ENCODE results near the gene ADK. TPM values are rescaled to one million over a fixed set of nuclear protein-coding genes. Genes with fewer than 3 reads are reported as not detected.

Gene ADK
- total RNA-seq, 1 donor from 2014 or later: 47.4 TPM

- H3K4me1 Mint-ChIP-seq (ENCODE audit: low read depth): peaks cover 20% of the 10 kb centered on the region
- no peaks in the 10 kb centered on the region for H3K27me3 Mint-ChIP-seq (ENCODE audit: insufficient read depth)
- no peaks in the 10 kb centered on the region for H3K9me3 Mint-ChIP-seq
- no peak for DNase-seq (ENCODE audit: low spot score)
- H3K4me3 Mint-ChIP-seq: no peak overlapping the region
- H3K27ac Mint-ChIP-seq: no peak overlapping the region
- intact Hi-C loops (cut with micrococcal nuclease): no loop called here
- no peaks in the 10 kb centered on the region for H3K36me3 Mint-ChIP-seq (ENCODE audit: low read depth)
Measured at GRCh38 chr10:74743401-74743800, 592.4 kb downstream of the ADK start.

GRCh38 chr10:74745449-74745848 is 594.4 kb downstream of the ADK start:
- no peaks in the 10 kb centered on the region for H3K4me1 Mint-ChIP-seq (ENCODE audit: low read depth)
- H3K27ac Mint-ChIP-seq: no peak overlapping the region
- no peaks in the 10 kb centered on the region for H3K27me3 Mint-ChIP-seq (ENCODE audit: insufficient read depth)
- no peaks in the 10 kb centered on the region for H3K36me3 Mint-ChIP-seq (ENCODE audit: low read depth)
- H3K9me3 Mint-ChIP-seq: no peaks in the 10 kb centered on the region
- DNase-seq (ENCODE audit: low spot score): no peak
- no peak overlapping the region for H3K4me3 Mint-ChIP-seq
- intact Hi-C loops (cut with micrococcal nuclease): no loop called here

GRCh38 chr10:74746813-74747212 is 595.8 kb downstream of the ADK start:
- Mint-ChIP-seq H3K4me1 (ENCODE audit: low read depth) (no peaks in the 10 kb centered on the region), H3K9me3 (no peaks in the 10 kb centered on the region)
- DNase-seq (ENCODE audit: low spot score): no peak

GRCh38 chr10:74748468-74749031 is 597.5 kb downstream of the ADK start:
- H3K36me3 Mint-ChIP-seq (ENCODE audit: low read depth): no peaks in the 10 kb centered on the region
- H3K4me1 Mint-ChIP-seq (ENCODE audit: low read depth): no peaks in the 10 kb centered on the region
- H3K9me3 Mint-ChIP-seq: no peaks in the 10 kb centered on the region
- DNase-seq (ENCODE audit: low spot score): no peak
- no peak overlapping the region for H3K4me3 Mint-ChIP-seq
- intact Hi-C loops (cut with micrococcal nuclease): no loop called here
- H3K27me3 Mint-ChIP-seq (ENCODE audit: insufficient read depth): peaks cover 3% of the 10 kb centered on the region
- H3K27ac Mint-ChIP-seq: peak overlapping the region; percentile 9

More at GRCh38 chr10:74746813-74747212, 595.8 kb downstream of the ADK start:
- no peaks in the 10 kb centered on the region for H3K36me3 Mint-ChIP-seq (ENCODE audit: low read depth)
- H3K27me3 Mint-ChIP-seq (ENCODE audit: insufficient read depth): peaks cover under 1% of the 10 kb centered on the region
- no peak overlapping the region for H3K4me3 Mint-ChIP-seq
- intact Hi-C loops (cut with micrococcal nuclease): no loop called here
- H3K27ac Mint-ChIP-seq: no peak overlapping the region

GRCh38 chr10:74750848-74751274 is 599.8 kb downstream of the ADK start:
- peaks cover 3% of the 10 kb centered on the region for H3K27me3 Mint-ChIP-seq (ENCODE audit: insufficient read depth)
- intact Hi-C loops (cut with micrococcal nuclease): no loop called here
- H3K27ac Mint-ChIP-seq: no peak overlapping the region
- H3K4me1 Mint-ChIP-seq (ENCODE audit: low read depth): peaks cover 15% of the 10 kb centered on the region
- H3K9me3 Mint-ChIP-seq: no peaks in the 10 kb centered on the region
- no peak overlapping the region for H3K4me3 Mint-ChIP-seq
- no peaks in the 10 kb centered on the region for H3K36me3 Mint-ChIP-seq (ENCODE audit: low read depth)
- DNase-seq (ENCODE audit: low spot score): no peak

GRCh38 chr10:74752371-74753040 is 601.5 kb downstream of the ADK start:
- no peaks in the 10 kb centered on the region for H3K36me3 Mint-ChIP-seq (ENCODE audit: low read depth)
- H3K4me1 Mint-ChIP-seq (ENCODE audit: low read depth): peaks cover 15% of the 10 kb centered on the region
- no peak overlapping the region for H3K4me3 Mint-ChIP-seq
- DNase-seq (ENCODE audit: low spot score): no peak
- H3K27ac Mint-ChIP-seq: no peak overlapping the region
- intact Hi-C loops (cut with micrococcal nuclease): no loop called here
- H3K9me3 Mint-ChIP-seq: no peaks in the 10 kb centered on the region
- peaks cover 3% of the 10 kb centered on the region for H3K27me3 Mint-ChIP-seq (ENCODE audit: insufficient read depth)

- intact Hi-C loops (cut with micrococcal nuclease): loop anchor here (2.0 kb wide), 1 partner anchor 71 kb away; no protein-coding TSS in a partner anchor
- Mint-ChIP-seq H3K4me3 (no peak overlapping the region), H3K4me1 (ENCODE audit: low read depth) (peaks cover 15% of the 10 kb centered on the region), H3K27me3 (ENCODE audit: insufficient read depth) (peaks cover 3% of the 10 kb centered on the region), H3K9me3 (no peaks in the 10 kb centered on the region), H3K36me3 (ENCODE audit: low read depth) (no peaks in the 10 kb centered on the region), H3K27ac (no peak overlapping the region)
- DNase-seq (ENCODE audit: low spot score): no peak
Measured at GRCh38 chr10:74753442-74754211, 602.6 kb downstream of the ADK start.

GRCh38 chr10:74754381-74754821 is 603.4 kb downstream of the ADK start:
- Mint-ChIP-seq H3K9me3 (no peaks in the 10 kb centered on the region), H3K4me1 (ENCODE audit: low read depth) (peaks cover 15% of the 10 kb centered on the region), H3K36me3 (ENCODE audit: low read depth) (no peaks in the 10 kb centered on the region), H3K27ac (no peak overlapping the region), H3K27me3 (ENCODE audit: insufficient read depth) (peaks cover 3% of the 10 kb centered on the region), H3K4me3 (no peak overlapping the region)
- DNase-seq (ENCODE audit: low spot score): no peak
- intact Hi-C loops (cut with micrococcal nuclease): loop anchor here (2.0 kb wide), 1 partner anchor 70 kb away; no protein-coding TSS in a partner anchor

- no peak for DNase-seq (ENCODE audit: low spot score)
- Mint-ChIP-seq H3K27me3 (ENCODE audit: insufficient read depth) (peaks cover 6% of the 10 kb centered on the region), H3K36me3 (ENCODE audit: low read depth) (no peaks in the 10 kb centered on the region), H3K9me3 (no peaks in the 10 kb centered on the region), H3K27ac (no peak overlapping the region), H3K4me3 (no peak overlapping the region), H3K4me1 (ENCODE audit: low read depth) (peaks cover 15% of the 10 kb centered on the region)
- intact Hi-C loops (cut with micrococcal nuclease): loop anchor here (2.0 kb wide), 1 partner anchor 70 kb away; no protein-coding TSS in a partner anchor
Measured at GRCh38 chr10:74755273-74755672, 604.3 kb downstream of the ADK start.

Other genes starting within 250 kb of the ADK start
- gene PLAU, start 240.1 kb upstream of the ADK start, total RNA-seq: 0.37 and 0.60 TPM in 2 replicates
- 24.4 and 26.0 TPM in 2 replicates for gene VCL, start 153.1 kb upstream of the ADK start, total RNA-seq
- gene AP3M1, start 393 bp upstream of the ADK start, total RNA-seq: 48.3 and 53.8 TPM in 2 replicates

All from activated T-helper 1 cell treated with anti-CD3 and anti-CD28 coated beads, Interleukin-12 subunit alpha, Interleukin-12 subunit beta, Interleukin-2, Interleukin-4 antibody, amounts not matched to agents 30 ng/mL and 10 ng/mL and 1 ng/mL, durations not matched to agents 14 hours and 24 hours and 36 hours (primary cell).